B cell (primary cell): ENCODE measurements around the gene MBP. TPM values are rescaled to one million over a fixed set of nuclear protein-coding genes. Genes with fewer than 3 reads are reported as not detected.

Source experiments
- ATAC-seq: fragments of 200-7000 bp; cut with Tn5 transposase; one replicate; pipeline ENCODE4 v1.10.0; 2021; ENCODE audit warnings: low read depth, mild to moderate bottlenecking, moderate number of reproducible peaks, moderate library complexity
- CTCF ChIA-PET: fragments of 350-600 bp; sonication (Branson Sonifier 250); formaldehyde crosslinking; loops from one replicate; lab custom pipeline; 2021; ENCODE audit warnings: antibody characterized with exemption, inconsistent platforms; lab: Charles Lee
- POLR2A ChIA-PET: fragments of 350-600 bp; sonication (Branson Sonifier 250); formaldehyde crosslinking; loops from one replicate; lab custom pipeline; 2021; ENCODE audit warnings: antibody characterized with exemption; lab: Charles Lee
- DNase-seq: peaks from one replicate; pipeline ENCODE4 v3.0.0; 2013
- H2AFZ ChIP-seq: 2 replicates; pipeline ENCODE4 v1.6.1; 2012; ENCODE audit warnings: mild to moderate bottlenecking, low read depth, low read length; ENCODE audit not compliant: insufficient read depth, poor library complexity, severe bottlenecking
- H3K27ac ChIP-seq, 2 donors: 1 replicate in 1 of 2; 2 replicates in 1 of 2; pipeline ENCODE4 v1.5.1; 2012 to 2013; ENCODE audit warnings: low read length in 2 of 2, mild to moderate bottlenecking in 2 of 2, moderate library complexity in 1 of 2
- H3K27me3 ChIP-seq, 4 experiments: fragments of 200-600 bp in 1 of 4; sonication (generic) in 1 of 4; replicated peaks in 1 of 4; 1 replicate in 2 of 4; 2 replicates in 2 of 4; pipeline versions ENCODE4 v1.6.1 to v1.7.0; 2013 to 2016; ENCODE audit warnings: low read length in 3 of 4, mild to moderate bottlenecking in 2 of 4, mixed read lengths in 1 of 4, moderate library complexity in 1 of 4; ENCODE audit not compliant: insufficient read depth in 4 of 4, control insufficient read depth in 3 of 4; ENCODE audit errors: control extremely low read depth in 1 of 4
- H3K36me3 ChIP-seq, 2 experiments: replicated peaks in 1 of 2; 1 replicate in 1 of 2; 2 replicates in 1 of 2; pipeline versions ENCODE4 v1.6.1 to v1.7.1; 2013; ENCODE audit warnings: low read length in 1 of 2; ENCODE audit not compliant: insufficient read depth in 2 of 2, control insufficient read depth in 1 of 2; ENCODE audit errors: control extremely low read depth in 1 of 2, extremely low read depth in 1 of 2
- H3K4me1 ChIP-seq, 2 donors: fragments of 200-600 bp in 1 of 2; sonication (generic) in 1 of 2; 1 replicate in 1 of 2; 2 replicates in 1 of 2; pipeline versions ENCODE4 v1.5.1 to v1.6.1; 2013 to 2017; ENCODE audit warnings: low read length in 2 of 2; ENCODE audit not compliant: control insufficient read depth in 2 of 2, insufficient read depth in 2 of 2
- H3K4me2 ChIP-seq: replicated peaks from 2 replicates; pipeline ENCODE3; 2012; ENCODE audit warnings: mild to moderate bottlenecking, low read depth, low read length; ENCODE audit not compliant: poor library complexity, severe bottlenecking
- H3K4me3 ChIP-seq, 5 experiments: fragments of 200-600 bp in 1 of 5; sonication (generic) in 1 of 5; 1 replicate in 3 of 5; 2 replicates in 2 of 5; pipeline versions ENCODE4 v1.5.1 to v1.7.0; 2011 to 2016; ENCODE audit warnings: low read length in 4 of 5, mild to moderate bottlenecking in 4 of 5, low read depth in 2 of 5, control low read depth in 1 of 5, moderate library complexity in 1 of 5; ENCODE audit not compliant: insufficient read depth in 1 of 5; ENCODE audit errors: control extremely low read depth in 1 of 5, extremely low read depth in 1 of 5
- H3K79me2 ChIP-seq: fragments of 200-600 bp; sonication (generic); one replicate; pipeline ENCODE4 v1.6.0; 2016; ENCODE audit warnings: low read length; ENCODE audit not compliant: control insufficient read depth, insufficient read depth
- H3K9ac ChIP-seq: fragments of 200-600 bp; sonication (generic); 2 replicates; pipeline ENCODE4 v1.6.1; 2017; ENCODE audit warnings: mild to moderate bottlenecking, low read length, moderate library complexity
- H3K9me3 ChIP-seq, 3 donors: one replicate each; pipeline versions ENCODE4 v1.6.1 to v1.7.1; 2013; ENCODE audit warnings: low read length in 2 of 3; ENCODE audit not compliant: control insufficient read depth in 2 of 3, insufficient read depth in 1 of 3; ENCODE audit errors: control extremely low read depth in 1 of 3
- H4K20me1 ChIP-seq: 2 replicates; pipeline ENCODE4 v1.6.0; 2012; ENCODE audit warnings: mild to moderate bottlenecking, low read length; ENCODE audit not compliant: insufficient read depth, control insufficient read depth, poor library complexity, severe bottlenecking
- H3K27ac Mint-ChIP-seq: one replicate; pipeline ENCODE4 v1.8.0; 2021; ENCODE audit warnings: mixed read lengths
- H3K27me3 Mint-ChIP-seq: one replicate; pipeline ENCODE4 v1.8.0; 2021; ENCODE audit warnings: mixed read lengths
- H3K4me1 Mint-ChIP-seq: one replicate; pipeline ENCODE4 v1.8.0; 2021; ENCODE audit warnings: mixed read lengths
- H3K4me3 Mint-ChIP-seq: one replicate; pipeline ENCODE4 v1.8.0; 2021; ENCODE audit warnings: mixed read lengths
- H3K9me3 Mint-ChIP-seq: one replicate; pipeline ENCODE4 v1.8.0; 2022; ENCODE audit warnings: mixed read lengths; ENCODE audit not compliant: insufficient read depth
- CTCF ChIP-seq: fragments of 200-600 bp; IDR thresholded peaks from one replicate; pipeline ENCODE4 v1.8.0; 2022; ENCODE audit warnings: antibody characterized with exemption, mild to moderate bottlenecking
- EZH2 ChIP-seq: IDR thresholded peaks from 2 replicates; pipeline ENCODE4 v1.6.1; 2012; ENCODE audit warnings: borderline replicate concordance, low read depth, mild to moderate bottlenecking, moderate library complexity, low read length; ENCODE audit not compliant: insufficient read depth, poor library complexity, severe bottlenecking
- WGBS: methylation state at CpG from one replicate; pipeline ENCODE4 v1.1.5; 2013; ENCODE audit warnings: missing lambda C conversion rate; ENCODE audit not compliant: insufficient coverage; 5-methylcytosine and 5-hydroxymethylcytosine counted together
- intact Hi-C: fragments of 100-400 bp; cut with micrococcal nuclease; formaldehyde crosslinking; loops from one replicate; pipeline ENCODE4 v1.10.0; 2022
- polyA plus RNA-seq: library from polyadenylated mRNA; depleted of rRNA; stranded (reverse); fragments of >200 nt; gene quantifications from 2 replicates; pipeline ENCODE4 v1.2.3, GENCODE V29; 2012
- total RNA-seq, 2 donors: library from RNA; stranded (reverse); fragments of 120-200 nt in 1 of 2; gene quantifications; 1 replicate in 1 of 2; 2 replicates in 1 of 2; pipeline versions ENCODE4 v1.2.3 to v1.2.4, GENCODE V29; 2013 to 2022

MBP gene
- total and polyA plus RNA-seq, 2 donors (not counting 1 experiment from before 2014, with no cell fraction given): 30.1 to 192 TPM

- H3K27me3 ChIP-seq: no peaks in the 10 kb centered on the region
- ChIA-PET POLR2A (no interaction called here), CTCF (no interaction called here)
- H3K4me3 Mint-ChIP-seq: no peak overlapping the region
- no peaks in the 10 kb centered on the region for H3K79me2 ChIP-seq
- H3K9ac ChIP-seq: no peak overlapping the region
- no peak overlapping the region for H3K4me3 ChIP-seq
- no peaks in the 10 kb centered on the region for H3K27me3 Mint-ChIP-seq
- TF ChIP-seq CTCF (no peak), EZH2 (no peak)
- no peak overlapping the region for H2AFZ ChIP-seq
- no peak overlapping the region for H3K27ac ChIP-seq
- intact Hi-C loops: no loop called here
- ATAC-seq (no peak), DNase-seq (no peak)
- peaks cover 15% of the 10 kb centered on the region for H4K20me1 ChIP-seq
- H3K4me1 Mint-ChIP-seq: peaks cover 20% of the 10 kb centered on the region
- no peak overlapping the region for H3K4me2 ChIP-seq
- no peaks in the 10 kb centered on the region for H3K9me3 ChIP-seq
- 95% methylated on average over 11 of the region's 13 CpGs for WGBS
- no peak overlapping the region for H3K27ac Mint-ChIP-seq
- H3K4me1 ChIP-seq: peaks cover 12 to 15% of the 10 kb centered on the region in 2 donors
- peaks cover 7 to 33% of the 10 kb centered on the region in 2 experiments for H3K36me3 ChIP-seq
- H3K9me3 Mint-ChIP-seq: no peaks in the 10 kb centered on the region
Measured at GRCh38 chr18:77008006-77008405, 124.6 kb downstream of the MBP start.

- intact Hi-C loops: no loop called here
- peak overlapping the region; percentile 6 for H3K27ac Mint-ChIP-seq
- CTCF ChIA-PET: interaction anchor here (0.9 to 1.5 kb wide), 2 partner anchors 204 to 206 kb away, joined by 3 to 4 read pairs; no protein-coding TSS in a partner anchor
Measured at GRCh38 chr18:77007251-77007650, 125.3 kb downstream of the MBP start.

More at GRCh38 chr18:77007251-77007650, 125.3 kb downstream of the MBP start:
- no peaks in the 10 kb centered on the region for H3K27me3 ChIP-seq
- POLR2A ChIA-PET: no interaction called here
- ATAC-seq (no peak), DNase-seq (no peak)
- 83% methylated on average over 8 of the region's 12 CpGs for WGBS
- Mint-ChIP-seq H3K27me3 (no peaks in the 10 kb centered on the region), H3K9me3 (no peaks in the 10 kb centered on the region), H3K4me3 (no peak overlapping the region), H3K4me1 (peaks cover 20% of the 10 kb centered on the region)
- H3K36me3 ChIP-seq: peaks cover 5 to 27% of the 10 kb centered on the region in 2 experiments
- H3K79me2 ChIP-seq: no peaks in the 10 kb centered on the region
- no peak overlapping the region for H3K4me3 ChIP-seq
- H3K4me2 ChIP-seq: no peak overlapping the region
- H4K20me1 ChIP-seq: peaks cover 15% of the 10 kb centered on the region
- H3K27ac ChIP-seq: no peak overlapping the region
- peaks cover 12 to 15% of the 10 kb centered on the region in 2 donors for H3K4me1 ChIP-seq
- TF ChIP-seq EZH2 (no peak), CTCF (no peak)
- no peak overlapping the region for H3K9ac ChIP-seq
- H3K9me3 ChIP-seq: no peaks in the 10 kb centered on the region
- no peak overlapping the region for H2AFZ ChIP-seq
